Gastrocnemius medialis (tissue), 4 donors: Measurements from ENCODE around the gene TECR. TPM values are rescaled to one million over a fixed set of nuclear protein-coding genes. Genes with fewer than 3 reads are reported as not detected.

Experiments
- ATAC-seq, 2 donors: fragments of 150-250 bp; one replicate each; pipeline ENCODE4 v1.9.1; 2016
- DNase-seq, 2 donors: peaks; one replicate each; pipeline ENCODE4 v3.0.0-alpha.2; 2019
- H3K27ac ChIP-seq, 4 donors: fragments of 200-600 bp; sonication (generic); 1 replicate in 1 of 4; 2 replicates in 3 of 4; pipeline ENCODE4 v1.5.1; 2016 to 2018; ENCODE audit warnings: mild to moderate bottlenecking in 2 of 4, moderate library complexity in 1 of 4
- H3K27me3 ChIP-seq, 3 donors: fragments of 200-600 bp; sonication (generic) in 2 of 3; 1 replicate in 1 of 3; 2 replicates in 2 of 3; pipeline versions ENCODE4 v1.5.1 to v1.6.0; 2016 to 2019; ENCODE audit warnings: mild to moderate bottlenecking in 1 of 3, moderate library complexity in 1 of 3
- H3K36me3 ChIP-seq, 2 donors: fragments of 200-600 bp; sonication (generic) in 1 of 2; one replicate each; pipeline ENCODE4 v1.5.1; 2017 to 2018
- H3K4me1 ChIP-seq, 2 donors: fragments of 200-600 bp; sonication (generic) in 1 of 2; one replicate each; pipeline ENCODE4 v1.5.1; 2016 to 2017; ENCODE audit warnings: mild to moderate bottlenecking in 2 of 2
- H3K4me3 ChIP-seq, 4 donors: fragments of 200-600 bp; sonication (generic) in 3 of 4; 1 replicate in 1 of 4; 2 replicates in 3 of 4; pipeline ENCODE4 v1.5.1; 2016 to 2019; ENCODE audit warnings: mild to moderate bottlenecking in 2 of 4
- H3K9me3 ChIP-seq, 3 donors: fragments of 200-600 bp; sonication (generic) in 2 of 3; 1 replicate in 1 of 3; 2 replicates in 2 of 3; pipeline ENCODE4 v1.5.1; 2016 to 2019
- CTCF ChIP-seq, 5 experiments: fragments of 450-650 bp in 3 of 5; fragments of 200-600 bp in 2 of 5; sonication (generic) in 2 of 5; IDR thresholded peaks in 4 of 5; conservative IDR thresholded peaks in 1 of 5; 1 replicate in 4 of 5; 2 replicates in 1 of 5; pipeline ENCODE4 v1.5.1; 2016 to 2019; ENCODE audit warnings: antibody characterized with exemption in 5 of 5, mild to moderate bottlenecking in 3 of 5, moderate library complexity in 3 of 5
- POLR2A ChIP-seq, 2 donors: fragments of 450-650 bp; IDR thresholded peaks; one replicate each; pipeline ENCODE4 v1.6.1; 2017; ENCODE audit warnings: antibody characterized with exemption in 2 of 2, mild to moderate bottlenecking in 2 of 2, moderate library complexity in 2 of 2
- in situ Hi-C, 4 donors: fragments of 200-750 bp; cut with MboI; loops; one replicate each; pipeline versions ENCODE4 v1.15.0 to v1.8.0; 2017; ENCODE audit warnings: low sequenced_read_pairs in 4 of 4
- intact Hi-C: fragments of 100-400 bp; cut with DNase I; formaldehyde crosslinking; loops from one replicate; pipeline ENCODE4 v1.15.1; 2023; ENCODE audit warnings: low total_unique reads
- total RNA-seq, 4 donors: library from RNA; depleted of rRNA; stranded (reverse); fragments of >200 nt; gene quantifications; one replicate each; pipeline versions ENCODE4 v1.1.0 to v1.2.3, GENCODE V29; 2016

Gene TECR
- total RNA-seq, 4 donors from 2014 or later, result 56.2 to 155 (median 113) TPM

GRCh38 chr19:14517446-14517839 is 12.0 kb upstream of the TECR start:
- intact Hi-C loops, result loop anchor here (5.0 kb wide), 1 partner anchor 135 kb away; the partner anchor contains the start of gene ADGRE5
- in situ Hi-C loops, result loop anchor here in 1 of 4 donors (10.0 kb wide), 1 partner anchor 47 kb away; no protein-coding TSS in a partner anchor
- peaks cover 31 to 33% of the 10 kb centered on the region in 2 donors for H3K4me1 ChIP-seq
- TF ChIP-seq CTCF (IDR thresholded peaks at IDR 0.05 in 4 of 5, conservative IDR thresholded peaks at IDR 0.05 in 1 of 5), result no peak
- no peak for TF ChIP-seq POLR2A (IDR thresholded peaks at IDR 0.05)
- H3K27me3 ChIP-seq, result no peaks in the 10 kb centered on the region
- ATAC-seq (peak; percentile 18 to 28), DNase-seq (no peak)
- H3K9me3 ChIP-seq, result no peaks in the 10 kb centered on the region
- H3K36me3 ChIP-seq, result peaks cover 0 to 22% of the 10 kb centered on the region in 2 donors
- peak overlapping the region; percentile 68 to 99 (median 88) for H3K4me3 ChIP-seq
- peak overlapping the region; percentile 96 to 100 (median 100) for H3K27ac ChIP-seq

- Histone ChIP-seq H3K4me1 (peaks cover 31 to 33% of the 10 kb centered on the region in 2 donors), H3K27me3 (no peaks in the 10 kb centered on the region), H3K9me3 (no peaks in the 10 kb centered on the region), H3K36me3 (peaks cover 0 to 22% of the 10 kb centered on the region in 2 donors), H3K4me3 (peak within 1 kb of the TSS; percentile 68 to 99 (median 88)), H3K27ac (peak within 1 kb of the TSS; percentile 96 to 100 (median 100))
- peak; percentile 95 to 100 for TF ChIP-seq POLR2A (IDR thresholded peaks at IDR 0.05)
- TF ChIP-seq CTCF (IDR thresholded peaks at IDR 0.05 in 4 of 5, conservative IDR thresholded peaks at IDR 0.05 in 1 of 5), result no peak
- DNase-seq (peak; percentile 76 to 81), ATAC-seq (peak; percentile 79 to 81)
- in situ Hi-C loops (loop anchor here in 1 of 4 donors (10.0 kb wide), 1 partner anchor 47 kb away; no protein-coding TSS in a partner anchor), intact Hi-C loops (loop anchor here (1.0 to 5.0 kb wide), 4 partner anchors 11 to 400 kb away; partner anchors contain the start of genes ADGRE5 and TECR)
These were observed 11.4 kb upstream of the TECR start, which contains the start of gene DNAJB1 for GRCh38 chr19:14517840-14518505. Gene DNAJB1, minus strand, starts transcription at chr19:14518397. Its CDS starts 48 bp downstream, at chr19:14518349.

GRCh38 chr19:14519245-14519859 is 10.0 kb upstream of the TECR start:
- ATAC-seq, result no peak
- no peaks in the 10 kb centered on the region for H3K9me3 ChIP-seq
- TF ChIP-seq CTCF (IDR thresholded peaks at IDR 0.05 in 4 of 5, conservative IDR thresholded peaks at IDR 0.05 in 1 of 5), result no peak
- no peak for TF ChIP-seq POLR2A (IDR thresholded peaks at IDR 0.05)
- H3K27me3 ChIP-seq, result no peaks in the 10 kb centered on the region
- intact Hi-C loops (loop anchor here (5.0 kb wide), 1 partner anchor 137 kb away; the partner anchor contains the start of gene ADGRE5), in situ Hi-C loops (loop anchor here in 1 of 4 donors (10.0 kb wide), 1 partner anchor 45 kb away; no protein-coding TSS in a partner anchor)
- H3K4me1 ChIP-seq, result peaks cover 31 to 33% of the 10 kb centered on the region in 2 donors
- no peak for DNase-seq
- peak overlapping the region in 3 of 4 donors; percentile 40 to 59 (median 52) for H3K4me3 ChIP-seq
- peak overlapping the region; percentile 95 to 100 (median 98) for H3K27ac ChIP-seq
- peaks cover 0 to 22% of the 10 kb centered on the region in 2 donors for H3K36me3 ChIP-seq

- H3K4me3 ChIP-seq, result no peak overlapping the region
- H3K36me3 ChIP-seq, result peaks cover 0 to 16% of the 10 kb centered on the region in 2 donors
- ATAC-seq, result no peak
- H3K27ac ChIP-seq, result peak overlapping the region; percentile 95 to 100 (median 98)
- intact Hi-C loops, result loop anchor here (5.0 kb wide), 1 partner anchor 138 kb away; the partner anchor contains the start of gene ADGRE5
- H3K9me3 ChIP-seq, result no peaks in the 10 kb centered on the region
- in situ Hi-C loops, result loop anchor here in 1 of 4 donors (10.0 kb wide), 1 partner anchor 45 kb away; no protein-coding TSS in a partner anchor
- no peak for DNase-seq
- TF ChIP-seq POLR2A (IDR thresholded peaks at IDR 0.05) (no peak), CTCF (IDR thresholded peaks at IDR 0.05 in 4 of 5, conservative IDR thresholded peaks at IDR 0.05 in 1 of 5) (no peak)
- peaks cover 30% of the 10 kb centered on the region in 2 donors for H3K4me1 ChIP-seq
- no peaks in the 10 kb centered on the region for H3K27me3 ChIP-seq
These were observed 9.5 kb upstream of the TECR start for GRCh38 chr19:14519860-14520407.
